HCT116 (cell line): ENCODE results near the gene OR1B1.

ENCODE experiments used
- SIN3A ChIP-seq: IDR thresholded peaks from 2 replicates; pipeline ENCODE4 v1.6.1; 2012; ENCODE audit warnings: low read depth
- YY1 ChIP-seq: IDR thresholded peaks from 2 replicates; pipeline ENCODE4 v1.6.1; 2011; ENCODE audit warnings: low read length, low read depth, moderate library complexity, mild to moderate bottlenecking; ENCODE audit not compliant: insufficient replicate concordance; ENCODE audit errors: extremely low read depth

- no peak for TF ChIP-seq YY1
- TF ChIP-seq SIN3A = no peak
Observed at GRCh38 chr9:122661416-122661815, 4.0 kb upstream of the OR1B1 start, which contains the start of gene OR1L1.
